Measurements from ENCODE around the gene CACNA2D4. TPM values are rescaled to one million over a fixed set of nuclear protein-coding genes. Genes with fewer than 3 reads are reported as not detected.

Gene CACNA2D4
- total and polyA plus RNA-seq, 2 donors = 1.1 to 4.5 TPM

- WGBS = 74% methylated on average over 18 of the region's 18 CpGs
- no peak overlapping the region for H3K27ac ChIP-seq (ENCODE audit: low read depth)
- H3K4me1 ChIP-seq (ENCODE audit: insufficient read depth) = no peaks in the 10 kb centered on the region
- no peaks in the 10 kb centered on the region for H3K36me3 ChIP-seq (ENCODE audit: insufficient read depth)
- DNase-seq (ENCODE audit: extremely low spot score) = no peak
- H3K4me3 ChIP-seq (ENCODE audit: low read depth, low read length) = no peak overlapping the region
These were observed 76.1 kb downstream of the CACNA2D4 start for GRCh38 chr12:1842183-1842904.

GRCh38 chr12:1841586-1842182 lies 76.8 kb downstream of the CACNA2D4 start:
- DNase-seq (ENCODE audit: extremely low spot score) = no peak
- no peak overlapping the region for H3K4me3 ChIP-seq (ENCODE audit: low read depth, low read length)
- 84% methylated on average over 13 of the region's 13 CpGs for WGBS
- H3K36me3 ChIP-seq (ENCODE audit: insufficient read depth) = no peaks in the 10 kb centered on the region
- H3K4me1 ChIP-seq (ENCODE audit: insufficient read depth) = no peaks in the 10 kb centered on the region
- H3K27ac ChIP-seq (ENCODE audit: low read depth) = no peak overlapping the region

- Histone ChIP-seq H3K27ac (ENCODE audit: low read depth) (no peak overlapping the region), H3K4me3 (ENCODE audit: low read depth, low read length) (no peak overlapping the region), H3K36me3 (ENCODE audit: insufficient read depth) (no peaks in the 10 kb centered on the region), H3K4me1 (ENCODE audit: insufficient read depth) (no peaks in the 10 kb centered on the region)
- DNase-seq (ENCODE audit: extremely low spot score) = no peak
- 86% methylated on average over 16 of the region's 16 CpGs for WGBS
These were observed 77.4 kb downstream of the CACNA2D4 start for GRCh38 chr12:1840981-1841425.

DNA sequence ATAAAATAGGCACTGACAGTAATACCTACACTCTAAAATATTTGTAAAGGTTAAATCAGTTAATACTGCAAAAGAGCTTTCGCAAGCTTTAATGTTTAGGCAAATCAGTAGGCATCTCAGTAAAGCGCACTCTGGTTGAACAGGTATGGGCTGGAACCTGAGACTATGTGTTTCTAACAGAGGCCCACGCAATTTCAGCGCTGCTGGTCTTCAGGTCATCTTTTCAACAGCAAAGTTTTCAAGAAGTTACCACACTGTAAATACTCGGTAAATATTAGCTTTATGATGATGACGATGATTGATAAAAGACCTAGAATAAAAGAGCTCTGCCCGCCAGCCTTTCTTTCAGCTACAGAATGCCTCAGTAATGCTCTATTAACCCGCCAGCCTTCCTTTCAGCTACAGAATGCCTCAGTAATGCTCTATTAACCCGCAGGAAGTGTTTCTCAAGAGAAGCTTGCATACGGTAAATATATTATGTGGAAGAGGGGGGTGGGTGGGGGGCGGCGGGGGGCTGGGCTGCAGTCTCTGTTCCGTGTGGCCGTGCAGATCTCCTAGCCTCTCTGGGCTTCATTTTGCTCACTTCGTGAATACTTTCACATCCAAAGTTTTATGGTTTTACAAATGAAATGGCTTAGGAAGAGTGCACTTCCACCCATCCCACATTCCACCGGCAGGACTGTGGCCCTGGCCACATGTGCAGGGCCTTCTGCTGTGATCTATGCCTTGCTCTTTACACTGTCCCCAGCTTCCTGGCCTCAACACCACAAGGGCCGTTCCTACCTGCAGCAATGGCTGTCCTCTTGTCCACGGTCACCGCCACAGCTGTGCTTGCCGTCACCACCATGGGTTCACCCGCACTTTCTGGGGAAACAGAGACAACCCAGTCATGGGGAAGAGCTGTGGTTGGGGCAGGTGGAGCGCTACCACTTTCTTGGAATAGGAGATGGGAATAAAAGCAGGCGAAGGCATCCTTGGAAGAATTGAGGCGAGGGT lies 78.2 kb downstream of the CACNA2D4 start:
- no peaks in the 10 kb centered on the region for H3K4me1 ChIP-seq (ENCODE audit: insufficient read depth)
- H3K36me3 ChIP-seq (ENCODE audit: insufficient read depth) = no peaks in the 10 kb centered on the region
- no peak overlapping the region for H3K4me3 ChIP-seq (ENCODE audit: low read depth, low read length)
- H3K27ac ChIP-seq (ENCODE audit: low read depth) = no peak overlapping the region
- DNase-seq (ENCODE audit: extremely low spot score) = no peak
- 57% methylated on average over 24 of the region's 24 CpGs for WGBS

DNA sequence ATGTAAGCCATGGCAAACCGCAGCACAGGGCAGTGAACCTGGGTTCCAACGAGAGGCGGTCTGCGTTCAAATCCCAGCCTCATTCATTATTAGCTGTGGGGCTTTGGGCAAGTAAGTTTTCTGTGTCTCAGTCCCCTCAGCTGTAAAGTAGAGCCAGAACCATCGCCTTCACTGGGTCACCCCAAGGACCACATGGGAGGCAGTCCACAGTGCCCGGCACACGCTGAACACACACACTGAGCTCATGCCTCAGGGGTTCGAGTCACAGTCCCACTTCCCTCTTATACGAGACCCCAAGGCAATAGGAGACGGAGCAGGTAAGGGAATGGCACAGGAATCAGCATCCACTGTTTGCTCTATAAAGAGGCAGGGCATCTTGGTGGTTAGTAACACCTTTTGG lies 79.0 kb downstream of the CACNA2D4 start:
- no peak overlapping the region for H3K27ac ChIP-seq (ENCODE audit: low read depth)
- no peaks in the 10 kb centered on the region for H3K36me3 ChIP-seq (ENCODE audit: insufficient read depth)
- no peaks in the 10 kb centered on the region for H3K4me1 ChIP-seq (ENCODE audit: insufficient read depth)
- H3K4me3 ChIP-seq (ENCODE audit: low read depth, low read length) = no peak overlapping the region
- DNase-seq (ENCODE audit: extremely low spot score) = no peak
- 87% methylated on average over 10 of the region's 10 CpGs for WGBS

GRCh38 chr12:1838994-1839365 lies 79.5 kb downstream of the CACNA2D4 start:
- no peak overlapping the region for H3K4me3 ChIP-seq (ENCODE audit: low read depth, low read length)
- DNase-seq (ENCODE audit: extremely low spot score) = no peak
- H3K27ac ChIP-seq (ENCODE audit: low read depth) = no peak overlapping the region
- no peaks in the 10 kb centered on the region for H3K36me3 ChIP-seq (ENCODE audit: insufficient read depth)
- no peaks in the 10 kb centered on the region for H3K4me1 ChIP-seq (ENCODE audit: insufficient read depth)
- 89% methylated on average over 15 of the region's 15 CpGs for WGBS

DNA sequence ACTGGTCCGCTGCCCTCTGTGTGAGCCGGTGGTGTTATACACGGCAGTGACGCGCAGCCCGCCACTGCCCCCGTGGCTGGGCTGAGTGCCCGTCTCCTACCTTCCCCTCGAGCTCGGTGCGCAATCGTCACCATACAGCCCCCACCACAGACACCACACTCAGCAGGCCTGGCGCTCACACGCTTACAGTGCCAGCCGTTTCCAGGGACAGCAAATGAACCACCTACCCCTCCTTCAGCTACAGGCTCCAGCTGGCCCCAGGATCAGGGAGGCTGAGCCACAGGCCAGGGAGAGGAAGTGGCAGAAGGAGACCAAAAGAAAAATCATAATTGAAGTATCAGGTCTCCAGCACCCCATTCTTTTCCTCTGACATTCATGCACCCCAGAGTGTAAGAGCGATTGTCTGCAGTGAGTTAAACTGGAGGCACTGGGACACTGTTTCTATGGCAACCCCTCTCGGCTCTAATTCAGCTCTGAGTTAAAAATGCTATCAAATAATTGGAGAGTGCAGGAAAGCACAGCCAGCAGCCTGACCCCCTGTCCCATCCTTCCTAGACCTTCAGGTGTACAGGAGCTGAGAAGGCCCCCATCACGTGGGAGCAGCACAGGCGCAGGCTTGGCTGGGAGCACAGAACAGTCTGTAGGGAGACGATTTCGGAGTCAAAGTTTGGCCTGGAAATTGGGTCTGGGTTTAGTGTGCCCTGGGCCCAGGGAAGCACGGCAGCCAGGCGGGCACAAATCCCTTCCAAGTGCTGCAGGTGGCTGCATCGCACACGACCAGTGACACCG lies 80.1 kb downstream of the CACNA2D4 start:
- no peak for DNase-seq (ENCODE audit: extremely low spot score)
- WGBS = 83% methylated on average over 26 of the region's 26 CpGs
- no peak overlapping the region for H3K4me3 ChIP-seq (ENCODE audit: low read depth, low read length)
- no peaks in the 10 kb centered on the region for H3K36me3 ChIP-seq (ENCODE audit: insufficient read depth)
- H3K4me1 ChIP-seq (ENCODE audit: insufficient read depth) = no peaks in the 10 kb centered on the region
- no peak overlapping the region for H3K27ac ChIP-seq (ENCODE audit: low read depth)

DNA sequence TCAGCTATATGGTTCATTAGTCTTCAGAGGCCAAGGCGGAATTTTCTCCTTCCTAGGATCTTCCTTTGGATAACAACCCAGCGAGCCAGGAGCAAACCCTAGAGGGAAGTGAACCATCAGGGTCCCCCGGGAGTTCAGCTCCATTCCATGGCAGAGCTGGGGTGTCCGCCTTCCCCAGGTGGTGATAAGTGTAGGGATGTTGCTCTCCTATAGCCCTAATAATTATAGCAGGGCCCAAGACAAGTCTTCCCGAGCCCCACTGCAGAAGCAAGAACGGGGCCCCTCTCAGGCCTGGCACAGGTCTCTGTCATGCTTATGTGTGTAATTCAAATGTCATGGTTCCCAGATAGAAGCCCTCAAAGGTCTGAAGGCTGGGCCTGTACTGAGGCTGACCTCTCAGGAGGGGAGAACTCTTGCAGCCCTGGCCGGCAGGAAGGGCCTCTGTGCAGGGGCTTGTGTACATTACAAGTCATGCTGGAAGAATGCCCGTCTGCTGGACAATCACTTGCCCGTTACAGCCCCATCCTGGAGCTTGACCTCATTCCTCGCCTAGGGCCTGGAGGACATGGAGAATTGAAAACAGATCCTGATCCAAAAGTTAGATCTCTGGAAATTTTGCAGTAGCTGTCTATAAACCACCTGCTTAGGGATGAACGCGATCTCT lies 80.8 kb downstream of the CACNA2D4 start:
- no peak overlapping the region for H3K27ac ChIP-seq (ENCODE audit: low read depth)
- no peaks in the 10 kb centered on the region for H3K36me3 ChIP-seq (ENCODE audit: insufficient read depth)
- no peaks in the 10 kb centered on the region for H3K4me1 ChIP-seq (ENCODE audit: insufficient read depth)
- no peak overlapping the region for H3K4me3 ChIP-seq (ENCODE audit: low read depth, low read length)
- DNase-seq (ENCODE audit: extremely low spot score) = no peak
- WGBS = 82% methylated on average over 12 of the region's 12 CpGs

- no peak overlapping the region for H3K4me3 ChIP-seq (ENCODE audit: low read depth, low read length)
- no peaks in the 10 kb centered on the region for H3K4me1 ChIP-seq (ENCODE audit: insufficient read depth)
- no peak overlapping the region for H3K27ac ChIP-seq (ENCODE audit: low read depth)
- DNase-seq (ENCODE audit: extremely low spot score) = no peak
- 71% methylated on average over 22 of the region's 22 CpGs for WGBS
- H3K36me3 ChIP-seq (ENCODE audit: insufficient read depth) = no peaks in the 10 kb centered on the region
These were observed 81.5 kb downstream of the CACNA2D4 start for GRCh38 chr12:1836854-1837421.

DNA sequence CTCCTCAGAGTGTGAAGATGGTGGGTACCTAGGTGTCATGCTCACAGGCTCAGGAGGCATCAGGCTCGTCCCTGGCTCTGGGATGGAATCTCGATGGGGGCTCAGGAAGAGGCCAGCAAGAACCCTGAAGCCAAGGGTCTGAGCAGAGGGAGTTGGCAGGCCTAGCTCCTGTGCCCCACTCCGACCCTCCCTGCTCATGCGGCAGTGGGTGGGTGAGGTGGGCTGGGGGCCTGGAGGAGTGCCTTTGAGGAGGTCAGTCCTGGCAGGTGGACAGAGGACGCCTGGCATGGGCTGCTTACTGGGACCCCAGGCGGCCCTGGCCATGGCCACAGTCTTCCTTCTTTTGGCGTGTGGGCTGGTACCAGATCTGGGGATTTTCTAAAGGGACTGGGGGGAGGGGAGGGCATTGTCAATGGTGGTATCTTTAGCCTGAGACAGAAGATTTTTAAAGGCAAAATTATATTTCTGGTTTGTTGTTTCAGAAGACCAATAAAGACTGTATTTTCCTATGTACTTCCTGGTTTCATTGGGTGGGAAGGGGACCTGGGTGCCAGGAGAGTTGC lies 82.1 kb downstream of the CACNA2D4 start:
- Histone ChIP-seq H3K4me1 (ENCODE audit: insufficient read depth) (no peaks in the 10 kb centered on the region), H3K36me3 (ENCODE audit: insufficient read depth) (no peaks in the 10 kb centered on the region), H3K27ac (ENCODE audit: low read depth) (no peak overlapping the region), H3K4me3 (ENCODE audit: low read depth, low read length) (no peak overlapping the region)
- WGBS = 80% methylated on average over 7 of the region's 7 CpGs
- no peak for DNase-seq (ENCODE audit: extremely low spot score)

DNA sequence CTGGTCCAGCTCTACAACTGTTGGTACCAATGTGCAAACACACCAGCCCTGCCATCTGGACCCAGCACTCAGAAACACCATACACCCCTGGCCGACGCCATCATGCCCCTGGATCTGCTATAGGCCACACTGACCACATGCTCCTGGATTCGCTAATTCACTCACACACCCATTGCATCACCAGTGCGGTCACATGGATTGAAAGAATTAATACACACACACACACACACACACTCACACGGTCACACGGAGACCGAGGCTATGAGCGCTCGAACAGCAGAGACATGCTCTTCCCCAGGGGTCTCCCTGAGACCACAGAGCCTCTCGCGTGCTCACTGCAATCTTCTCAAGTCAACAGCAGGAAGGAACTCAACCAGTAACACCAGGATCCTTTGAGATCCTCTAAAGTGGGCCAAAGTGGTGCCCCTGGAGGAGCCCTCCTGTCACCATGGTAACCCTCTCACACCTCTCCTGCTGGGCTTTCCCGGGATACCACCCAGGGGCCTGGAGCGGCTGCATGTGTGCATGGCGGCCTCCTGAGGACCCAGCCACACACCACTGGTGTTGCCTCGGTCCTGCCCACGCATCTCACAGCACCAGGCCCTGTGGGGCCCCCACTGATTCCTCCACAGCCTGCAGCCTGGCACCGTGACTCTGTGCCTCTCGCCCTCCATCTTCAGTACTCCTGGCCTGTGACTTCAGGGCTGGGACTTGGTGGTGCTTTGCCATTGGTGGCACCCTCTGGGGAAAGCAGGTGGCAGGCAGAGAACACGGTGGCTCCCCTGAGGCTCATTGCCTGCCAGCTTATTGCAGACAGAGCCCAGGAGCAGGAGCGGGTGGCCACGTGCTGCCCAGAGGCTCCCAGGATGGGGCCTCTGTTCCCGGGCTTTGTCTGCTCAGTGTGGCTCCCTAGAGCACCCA lies 83.0 kb downstream of the CACNA2D4 start:
- DNase-seq (ENCODE audit: extremely low spot score) = no peak
- Histone ChIP-seq H3K27ac (ENCODE audit: low read depth) (no peak overlapping the region), H3K36me3 (ENCODE audit: insufficient read depth) (no peaks in the 10 kb centered on the region), H3K4me1 (ENCODE audit: insufficient read depth) (no peaks in the 10 kb centered on the region), H3K4me3 (ENCODE audit: low read depth, low read length) (no peak overlapping the region)
- WGBS = 83% methylated on average over 22 of the region's 22 CpGs
